Lower lobe of right lung (tissue), 2 donors: ENCODE results near the gene ZNF474. TPM values are rescaled to one million over a fixed set of nuclear protein-coding genes. Genes with fewer than 3 reads are reported as not detected.

ENCODE experiments used
- ATAC-seq, 2 donors: fragments of 200-7000 bp; cut with Tn5 transposase; one replicate each; pipeline ENCODE4 v1.9.1; 2020 to 2022; ENCODE audit warnings: mild to moderate bottlenecking in 2 of 2, moderate library complexity in 2 of 2
- DNase-seq: peaks from one replicate; pipeline ENCODE4 v3.0.0-alpha.2; 2020
- H3K27ac ChIP-seq: fragments of 200-600 bp; one replicate; pipeline ENCODE4 v1.8.0; 2022
- H3K27me3 ChIP-seq: fragments of 200-600 bp; one replicate; pipeline ENCODE4 v1.8.0; 2022; ENCODE audit warnings: low read depth
- H3K36me3 ChIP-seq: fragments of 200-600 bp; one replicate; pipeline ENCODE4 v1.8.0; 2022; ENCODE audit warnings: mild to moderate bottlenecking
- H3K4me1 ChIP-seq: fragments of 200-600 bp; one replicate; pipeline ENCODE4 v1.8.0; 2022
- H3K4me3 ChIP-seq: fragments of 200-600 bp; one replicate; pipeline ENCODE4 v1.8.0; 2022; ENCODE audit warnings: mild to moderate bottlenecking
- H3K9me3 ChIP-seq: fragments of 200-600 bp; one replicate; pipeline ENCODE4 v1.8.0; 2022
- intact Hi-C: fragments of 100-400 bp; cut with DNase I; formaldehyde crosslinking; loops from one replicate; pipeline ENCODE4 v1.11.0; 2022
- total RNA-seq: library from RNA; stranded (reverse); fragmentation: NEBNext Ultra II Directional; extraction: Animal tissue kit (Norgen Biotek cat#: 25700); gene quantifications from one replicate; pipeline ENCODE4 v1.2.1, GENCODE V29; 2021
- TF ChIP-seq, protein P1 (sequence below): fragments of 200-600 bp; IDR thresholded peaks from one replicate; pipeline ENCODE4 v1.8.0; 2022; ENCODE audit warnings: antibody characterized with exemption, mild to moderate bottlenecking
- donor health status: DM: no; HTN: yes; CAD: no; lungs with severe emphysema.

The ZNF474 gene
- total RNA-seq, 1 donor from 2014 or later: 2.2 TPM

DNA sequence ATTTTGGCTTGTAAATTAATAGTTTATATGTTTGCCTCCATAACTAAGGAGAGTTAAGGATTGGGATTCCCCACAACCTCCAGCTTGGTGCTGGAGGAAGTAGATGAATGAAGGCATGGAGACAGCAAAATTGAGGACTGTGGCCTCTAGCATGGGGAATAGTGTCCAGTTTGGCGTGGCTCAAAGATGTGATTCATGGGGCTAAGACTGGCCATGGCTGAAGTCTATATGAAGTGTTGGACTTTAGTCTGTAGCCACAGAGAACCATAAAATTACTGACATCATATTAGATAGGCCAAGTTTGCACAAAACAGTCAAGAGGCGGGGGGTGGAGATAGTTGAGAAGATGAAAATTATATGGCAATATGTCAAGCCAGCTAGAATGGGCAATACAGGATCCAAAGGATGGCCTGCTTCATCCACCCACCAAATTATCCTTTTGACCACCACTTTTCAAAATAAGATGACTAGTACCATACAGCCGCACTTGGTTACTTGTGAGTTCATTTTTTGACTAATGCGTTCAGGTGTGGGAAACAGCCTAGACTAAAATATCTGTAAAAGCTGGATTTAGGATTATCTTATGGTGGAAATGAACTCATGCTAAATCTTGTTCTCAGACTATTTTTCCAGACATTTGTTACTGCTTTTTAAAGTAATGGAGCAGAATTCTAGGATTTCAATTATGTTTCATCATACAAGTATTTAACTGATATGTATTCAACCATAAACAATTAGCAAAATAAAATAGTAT is 40.2 kb downstream of the ZNF474 start:
- Histone ChIP-seq H3K4me3 (no peak overlapping the region), H3K36me3 (no peaks in the 10 kb centered on the region), H3K9me3 (no peaks in the 10 kb centered on the region), H3K27me3 (no peaks in the 10 kb centered on the region), H3K27ac (no peak overlapping the region), H3K4me1 (no peaks in the 10 kb centered on the region)
- TF ChIP-seq, protein P1, sequence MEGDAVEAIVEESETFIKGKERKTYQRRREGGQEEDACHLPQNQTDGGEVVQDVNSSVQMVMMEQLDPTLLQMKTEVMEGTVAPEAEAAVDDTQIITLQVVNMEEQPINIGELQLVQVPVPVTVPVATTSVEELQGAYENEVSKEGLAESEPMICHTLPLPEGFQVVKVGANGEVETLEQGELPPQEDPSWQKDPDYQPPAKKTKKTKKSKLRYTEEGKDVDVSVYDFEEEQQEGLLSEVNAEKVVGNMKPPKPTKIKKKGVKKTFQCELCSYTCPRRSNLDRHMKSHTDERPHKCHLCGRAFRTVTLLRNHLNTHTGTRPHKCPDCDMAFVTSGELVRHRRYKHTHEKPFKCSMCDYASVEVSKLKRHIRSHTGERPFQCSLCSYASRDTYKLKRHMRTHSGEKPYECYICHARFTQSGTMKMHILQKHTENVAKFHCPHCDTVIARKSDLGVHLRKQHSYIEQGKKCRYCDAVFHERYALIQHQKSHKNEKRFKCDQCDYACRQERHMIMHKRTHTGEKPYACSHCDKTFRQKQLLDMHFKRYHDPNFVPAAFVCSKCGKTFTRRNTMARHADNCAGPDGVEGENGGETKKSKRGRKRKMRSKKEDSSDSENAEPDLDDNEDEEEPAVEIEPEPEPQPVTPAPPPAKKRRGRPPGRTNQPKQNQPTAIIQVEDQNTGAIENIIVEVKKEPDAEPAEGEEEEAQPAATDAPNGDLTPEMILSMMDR: no peak
- ATAC-seq (no peak), DNase-seq (no peak)
- intact Hi-C loops: no loop called here

DNA sequence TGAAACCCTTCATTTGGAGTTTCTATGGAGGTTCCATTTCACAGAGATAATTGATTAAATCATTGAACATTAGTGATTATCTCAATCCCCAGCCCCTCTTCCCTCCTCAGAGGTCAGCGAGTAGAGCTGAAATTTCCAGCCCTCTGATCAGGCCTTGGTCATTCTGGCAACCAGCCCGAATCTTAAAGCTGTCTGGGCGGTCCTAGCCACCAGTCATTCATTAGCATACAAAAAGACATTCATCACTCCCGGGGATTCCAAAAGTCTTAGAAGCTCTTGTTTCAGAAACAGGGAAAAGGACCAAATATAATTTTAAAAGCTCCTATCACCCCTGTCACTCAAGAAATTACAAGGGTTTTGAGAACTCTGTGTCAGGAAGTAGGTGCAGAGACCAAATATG is 41.3 kb downstream of the ZNF474 start:
- TF ChIP-seq, protein P1: no peak
- H3K27me3 ChIP-seq: no peaks in the 10 kb centered on the region
- ATAC-seq (no peak), DNase-seq (no peak)
- no peaks in the 10 kb centered on the region for H3K4me1 ChIP-seq
- H3K36me3 ChIP-seq: no peaks in the 10 kb centered on the region
- no peaks in the 10 kb centered on the region for H3K9me3 ChIP-seq
- H3K27ac ChIP-seq: no peak overlapping the region
- no peak overlapping the region for H3K4me3 ChIP-seq
- intact Hi-C loops: no loop called here

DNA sequence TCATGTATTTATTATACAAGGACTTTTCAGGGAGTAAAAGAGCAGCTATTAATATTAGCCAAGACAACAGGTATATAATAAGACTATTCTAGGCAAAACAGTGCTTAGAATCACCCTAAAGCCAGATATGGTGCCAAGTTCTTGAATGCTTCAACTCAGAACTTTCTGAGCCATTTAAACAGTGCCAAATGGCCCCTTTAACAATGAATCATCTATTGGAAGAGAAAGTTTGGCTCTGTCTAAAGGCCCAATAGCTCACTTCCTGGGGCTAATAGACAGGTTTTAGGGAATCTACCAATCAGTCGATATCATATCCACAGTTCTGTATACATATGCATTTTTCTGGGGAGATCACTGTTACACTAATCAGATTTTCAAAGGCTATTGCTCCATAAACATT is 42.9 kb downstream of the ZNF474 start:
- H3K27me3 ChIP-seq: no peaks in the 10 kb centered on the region
- TF ChIP-seq, protein P1: no peak
- H3K4me1 ChIP-seq: no peaks in the 10 kb centered on the region
- no peak overlapping the region for H3K27ac ChIP-seq
- no peak overlapping the region for H3K4me3 ChIP-seq
- ATAC-seq (no peak), DNase-seq (no peak)
- intact Hi-C loops: no loop called here
- no peaks in the 10 kb centered on the region for H3K36me3 ChIP-seq
- no peaks in the 10 kb centered on the region for H3K9me3 ChIP-seq

DNA sequence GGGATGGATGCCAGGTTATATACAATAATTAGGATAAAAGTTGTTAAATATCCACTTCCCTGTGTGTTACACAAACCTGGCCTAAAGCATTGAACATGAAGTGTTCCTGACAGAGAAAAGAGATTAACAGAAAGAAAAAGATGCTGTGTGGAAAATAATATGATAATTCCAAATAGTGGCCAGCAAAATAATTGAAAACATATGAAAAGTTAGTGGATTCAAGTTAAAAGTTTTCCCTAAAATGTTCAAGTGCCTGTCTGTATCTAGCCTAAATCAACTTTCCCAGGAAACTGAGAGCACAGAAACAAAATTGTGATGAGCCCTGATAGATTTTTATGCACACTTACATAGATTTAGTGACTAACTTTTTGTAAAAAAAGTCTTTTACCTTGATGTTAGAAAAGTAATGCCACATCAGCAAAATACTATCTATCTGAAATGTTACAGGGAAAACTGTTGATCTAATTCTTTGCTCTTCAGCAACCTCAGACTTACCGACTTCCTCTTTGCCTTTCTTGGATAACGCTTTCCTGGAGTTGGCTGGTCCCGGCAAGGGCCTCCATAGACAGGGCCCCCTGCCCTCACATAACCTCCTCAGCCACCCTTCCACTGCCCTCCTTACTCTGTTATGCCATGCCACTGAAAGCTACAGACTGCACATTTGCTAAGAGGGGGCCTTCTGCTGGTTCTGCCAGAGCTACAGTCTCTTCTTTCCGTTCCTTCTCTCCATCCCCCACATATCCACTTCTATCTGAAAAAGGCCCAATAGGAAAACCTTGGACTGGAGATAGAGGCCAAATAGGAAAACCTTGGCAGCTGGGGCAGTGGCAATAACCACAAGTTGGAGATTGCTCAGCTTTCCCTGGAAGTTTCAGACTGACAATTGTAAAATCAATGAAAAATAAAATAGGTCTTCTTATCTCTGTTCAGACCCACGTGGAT is 44.4 kb downstream of the ZNF474 start:
- intact Hi-C loops: no loop called here

DNA sequence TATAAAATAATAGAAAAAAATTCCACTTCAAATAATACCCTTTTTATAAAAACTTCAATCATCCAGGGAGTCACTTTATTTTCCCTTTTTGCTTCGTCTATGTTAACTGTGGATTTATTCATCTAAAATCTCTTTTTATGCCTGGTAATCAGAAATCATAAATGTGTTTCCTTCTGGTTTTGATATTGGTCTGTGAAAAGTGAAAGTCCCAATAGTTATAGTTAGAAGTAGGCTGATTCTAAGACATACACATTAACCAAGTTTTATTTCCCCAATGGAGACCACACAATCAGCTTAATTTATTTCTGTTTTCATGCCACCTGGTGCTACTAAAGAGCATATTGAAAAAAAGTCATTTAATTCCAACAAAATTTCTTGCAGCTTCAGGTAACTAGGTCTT is 45.7 kb downstream of the ZNF474 start:
- Histone ChIP-seq H3K4me1 (no peaks in the 10 kb centered on the region), H3K27ac (no peak overlapping the region), H3K9me3 (no peaks in the 10 kb centered on the region), H3K4me3 (no peak overlapping the region), H3K36me3 (no peaks in the 10 kb centered on the region), H3K27me3 (no peaks in the 10 kb centered on the region)
- ATAC-seq (no peak), DNase-seq (no peak)
- TF ChIP-seq, protein P1: no peak
- intact Hi-C loops: no loop called here

More for the DNA sequence above, 44.4 kb downstream of the ZNF474 start:
- H3K4me1 ChIP-seq: no peaks in the 10 kb centered on the region
- H3K27me3 ChIP-seq: no peaks in the 10 kb centered on the region
- no peak for DNase-seq
- no peak for ATAC-seq
- no peak overlapping the region for H3K27ac ChIP-seq
- H3K4me3 ChIP-seq: no peak overlapping the region
- H3K9me3 ChIP-seq: no peaks in the 10 kb centered on the region
- H3K36me3 ChIP-seq: no peaks in the 10 kb centered on the region
- TF ChIP-seq, protein P1: no peak
